ENCODE results near the gene S100A7. TPM values are rescaled to one million over a fixed set of nuclear protein-coding genes. Genes with fewer than 3 reads are reported as not detected.

The S100A7 gene
- total and polyA plus RNA-seq, 2 of the 8 experiments (the other 6 are each of a cell fraction or from before 2014, with no cell fraction given), result not detected

DNA sequence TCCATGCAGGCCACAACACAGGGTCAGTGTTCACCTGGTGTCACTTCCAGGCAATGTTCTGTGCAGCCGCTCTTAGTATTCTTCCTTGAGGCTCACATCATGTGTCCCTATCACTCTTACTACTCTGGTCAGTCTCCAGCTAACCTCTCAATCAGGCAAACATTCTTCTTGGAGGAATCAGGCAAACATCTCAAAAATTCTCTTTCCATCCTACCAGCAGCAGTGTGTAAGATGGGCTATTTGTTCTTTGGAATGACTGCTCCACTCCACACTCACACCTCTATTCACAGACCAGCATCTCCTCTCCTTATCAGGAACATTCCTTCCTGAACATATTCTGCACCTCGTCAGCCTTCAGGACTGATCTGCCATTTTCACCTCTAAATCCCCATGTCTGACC, 40.1 kb downstream of the S100A7 start:
- no peaks in the 10 kb centered on the region for H3K27me3 ChIP-seq (replicated peaks in 1 of 4; ENCODE audit: control insufficient read depth in 3 of 4, extremely low read depth in 1 of 4, insufficient read depth in 3 of 4, low read length in 3 of 4)
- H4K8ac ChIP-seq (ENCODE audit: extremely low read depth, insufficient read depth, low read length), result no peak overlapping the region
- DNase-seq (ENCODE audit: low read depth in 1 of 2, low spot score in 2 of 2), result no peak
- no peak overlapping the region for H4K91ac ChIP-seq (replicated peaks; ENCODE audit: insufficient read length, low read length)
- no peak overlapping the region for H2BK5ac ChIP-seq (ENCODE audit: low read depth, low read length)
- no peaks in the 10 kb centered on the region for H3K79me1 ChIP-seq (ENCODE audit: low read depth, low read length)
- H3K79me2 ChIP-seq (ENCODE audit: control insufficient read depth in 1 of 2, insufficient read depth in 2 of 2, low read length in 2 of 2), result no peaks in the 10 kb centered on the region
- POLR2A ChIA-PET (ENCODE audit: partially characterized antibody), result interaction anchor here (1.1 kb wide), 1 partner anchor 68 kb away, joined by 3 read pairs; no protein-coding TSS in a partner anchor
- no peak overlapping the region for H2BK120ac ChIP-seq (replicated peaks; ENCODE audit: low read depth, low read length)
- no peak overlapping the region for H4K5ac ChIP-seq (ENCODE audit: insufficient read length, low read depth, low read length)
- H3K9me3 ChIP-seq (ENCODE audit: insufficient read depth in 2 of 2, low read depth in 1 of 2, low read length in 1 of 2), result no peaks in the 10 kb centered on the region; a peak in 1 of 4 replicates
- FAIRE-seq, result no peak
- 70% methylated on average over 2 of the region's 2 CpGs; no CpG with 5 or more reads in 1 of the 2 experiments for WGBS, 2 experiments (ENCODE audit: extremely low coverage in 1 of 2, insufficient coverage in 1 of 2, insufficient read length in 1 of 2, insufficient replicate concordance in 2 of 2, low coverage in 1 of 2, low lambda C conversion rate in 2 of 2, missing lambda C conversion rate in 1 of 2)
- no peak overlapping the region for H3K23ac ChIP-seq (ENCODE audit: insufficient read length)
- CTCF ChIA-PET (ENCODE audit: partially characterized antibody), result interaction anchor here (0.9 to 1.1 kb wide), 3 partner anchors 12 to 27 kb away, joined by 3 to 4 read pairs (median 3); no protein-coding TSS in a partner anchor
- H3K4me1 ChIP-seq (replicated peaks in 1 of 4; ENCODE audit: control insufficient read depth in 3 of 4, insufficient read depth in 4 of 4, low read length in 3 of 4), result no peaks in the 10 kb centered on the region
- no peak overlapping the region for H3K4me2 ChIP-seq (ENCODE audit: insufficient read depth in 1 of 2, low read depth in 2 of 2, low read length in 2 of 2)
- H3K4me3 ChIP-seq (ENCODE audit: extremely low read depth in 1 of 4, insufficient read depth in 2 of 4, low read depth in 3 of 4, low read length in 4 of 4), result no peak overlapping the region
- H2BK20ac ChIP-seq (ENCODE audit: low read length), result no peak overlapping the region
- H3K36me3 ChIP-seq (ENCODE audit: control insufficient read depth in 2 of 4, insufficient read depth in 4 of 4, low read length in 3 of 4), result no peaks in the 10 kb centered on the region
- no peaks in the 10 kb centered on the region for H4K20me1 ChIP-seq (replicated peaks in 1 of 2; ENCODE audit: control insufficient read depth in 1 of 2, insufficient read depth in 2 of 2, low read length in 2 of 2)
- H3K23me2 ChIP-seq (ENCODE audit: low read depth, low read length), result no peaks in the 10 kb centered on the region; the same call in 1 of the 2 replicates
- no peak overlapping the region for H3K9ac ChIP-seq (replicated peaks in 1 of 4; ENCODE audit: extremely low read depth in 1 of 4, low read depth in 3 of 4, low read length in 3 of 4)
- H3K4ac ChIP-seq (replicated peaks; ENCODE audit: insufficient read length, low read depth, low read length), result no peak overlapping the region
- no peak overlapping the region for H2AK5ac ChIP-seq (ENCODE audit: low read depth, low read length)
- H3K56ac ChIP-seq (replicated peaks; ENCODE audit: insufficient read length, low read depth, low read length), result no peak overlapping the region
- no peak overlapping the region for H3K14ac ChIP-seq (ENCODE audit: insufficient read length)
- no peak overlapping the region for H2AFZ ChIP-seq (ENCODE audit: low read length)
- no peak overlapping the region for H3K18ac ChIP-seq (ENCODE audit: extremely low read depth, low read length)
- no peak overlapping the region for H2BK15ac ChIP-seq (ENCODE audit: low read length)
- H3K27ac ChIP-seq (ENCODE audit: low read depth, low read length), result no peak overlapping the region
- H2BK12ac ChIP-seq (ENCODE audit: low read depth, low read length), result no peak overlapping the region
- TF ChIP-seq TBP (IDR thresholded peaks at IDR 0.05; ENCODE audit: low read depth, low read length) (no peak), RXRA (IDR thresholded peaks at IDR 0.05; ENCODE audit: insufficient read depth, low read depth, low read length) (no peak), SRF (IDR thresholded peaks at IDR 0.05; ENCODE audit: low read depth, low read length) (no peak), SIX5 (IDR thresholded peaks at IDR 0.05; ENCODE audit: low read depth, low read length) (no peak), EGR1 (IDR thresholded peaks at IDR 0.05; ENCODE audit: borderline replicate concordance, low read depth, low read length) (no peak), SIRT6 (IDR thresholded peaks at IDR 0.05; ENCODE audit: low read length) (no peak), CEBPB (IDR thresholded peaks at IDR 0.05; ENCODE audit: low read depth, low read length) (no peak)

Data from H1 (cell line).